Globus pallidus (tissue), 1 donor: ENCODE measurements around the gene WDR1.
A peak's percentile ranks its signal among the peaks of the same experiment; 100 is the strongest.
"Not testable (repeated sequence)": the region's sequence is repeated elsewhere in the genome, so short reads cannot be mapped to it uniquely, and the experiment has no call there.

Source experiments
- DNase-seq: peaks from one replicate; pipeline ENCODE4 v3.0.0-alpha.2; 2015; ENCODE audit warnings: low spot score

WDR1 gene

GRCh38 chr4:10131202-10131601 lies 14.6 kb upstream of the WDR1 start:
- DNase-seq: no peak

DNA sequence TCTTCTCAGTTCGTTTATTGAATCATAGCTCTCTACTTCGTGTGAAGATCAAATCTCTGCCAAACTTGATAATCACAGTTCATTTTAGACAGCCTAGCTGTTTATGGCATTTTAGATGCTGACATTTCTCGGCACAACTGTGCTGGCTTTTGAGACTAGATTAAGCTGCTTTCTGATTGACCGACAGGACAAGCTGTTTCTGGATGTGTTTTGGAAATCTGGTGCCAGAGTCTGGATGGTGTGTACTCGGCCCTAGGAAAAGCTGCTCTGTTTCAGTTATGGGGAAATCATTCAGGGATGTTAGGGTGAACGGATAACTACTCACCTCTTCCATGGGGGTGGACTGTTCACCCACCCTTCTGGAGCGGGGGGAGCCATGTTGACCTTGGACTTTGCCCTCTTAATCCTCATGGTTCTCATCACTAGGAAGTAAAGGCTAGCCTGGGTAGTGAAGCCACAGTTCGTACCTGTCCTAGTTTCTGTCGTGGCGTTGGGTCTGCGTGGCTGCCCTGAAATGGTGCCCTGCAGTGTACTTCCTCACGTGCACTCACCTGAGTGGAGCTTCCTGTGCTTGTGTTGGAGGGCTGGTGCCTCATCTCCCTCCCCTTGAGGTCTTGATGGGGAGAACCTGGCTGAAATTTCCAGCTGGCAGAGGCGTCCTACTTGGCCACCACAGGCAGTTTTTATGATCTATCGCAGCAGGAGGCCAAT lies 13.7 kb upstream of the WDR1 start:
- no peak for DNase-seq

DNA sequence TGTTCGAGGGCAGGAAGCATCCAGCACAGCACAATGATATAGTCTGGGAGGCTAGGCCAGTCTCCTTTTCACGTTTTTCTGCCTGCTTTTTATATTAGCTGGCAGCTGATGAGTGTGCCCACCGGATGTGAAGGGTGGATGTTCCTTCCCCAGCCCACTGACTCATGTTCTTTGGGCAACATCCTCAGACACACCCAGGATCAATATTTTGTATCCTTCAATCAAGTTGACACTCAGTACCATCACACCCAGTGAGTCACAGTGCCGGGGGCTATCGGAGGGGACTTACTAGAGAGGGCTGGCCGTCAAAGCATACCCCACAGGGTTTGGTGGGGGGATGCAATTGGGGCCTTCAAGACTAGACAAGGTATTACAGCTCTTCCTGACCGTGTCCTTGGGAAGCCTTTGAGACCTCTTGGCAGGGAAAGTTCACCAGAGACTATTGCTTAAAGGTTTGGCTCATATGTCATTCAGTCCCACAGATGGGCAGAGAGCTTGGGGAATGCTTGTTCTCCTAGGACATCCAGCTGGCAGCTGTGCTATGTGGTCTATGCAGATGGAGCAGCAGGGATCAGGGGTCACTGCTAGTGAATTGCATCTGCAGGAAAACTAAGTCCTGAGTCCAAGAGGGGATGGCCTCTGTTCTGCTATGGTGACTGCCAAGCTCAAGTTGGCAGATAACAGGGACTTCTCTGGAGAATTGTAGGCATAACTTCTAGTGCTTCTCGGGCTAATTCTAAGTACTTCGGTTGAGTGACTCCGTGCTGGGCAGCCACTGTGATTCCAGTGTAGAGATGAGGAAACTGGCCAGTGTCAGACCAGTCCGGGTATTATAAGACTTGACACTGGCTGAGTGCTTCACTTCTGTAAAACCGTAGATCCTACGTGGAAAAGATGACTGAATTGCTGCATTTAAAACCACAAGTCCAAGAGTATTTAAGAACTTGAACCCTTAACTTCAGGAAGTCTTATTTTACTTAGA lies 12.9 kb upstream of the WDR1 start:
- no peak for DNase-seq

DNA sequence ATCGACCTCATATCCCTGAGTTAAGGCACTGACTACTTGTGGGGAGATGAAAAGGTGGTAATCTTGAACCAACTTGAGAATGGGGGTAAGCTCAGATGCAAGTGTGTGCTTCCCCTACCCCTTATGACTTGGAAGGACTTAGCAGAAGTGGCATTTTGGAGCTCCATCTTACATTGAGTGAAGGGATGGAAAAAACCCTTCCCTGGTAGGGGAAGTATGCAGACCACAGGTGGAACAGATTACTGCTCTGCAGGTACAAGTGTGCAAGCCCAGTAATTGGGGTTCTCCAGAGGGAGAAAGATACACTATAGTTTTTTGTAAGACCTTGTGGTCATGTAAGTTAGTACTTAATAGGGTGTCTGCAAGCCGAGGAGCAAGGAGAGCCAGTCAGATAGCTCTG lies 12.2 kb upstream of the WDR1 start:
- no peak for DNase-seq

- not testable (repeated sequence) for DNase-seq
Measured at GRCh38 chr4:10127531-10127930, 10.9 kb upstream of the WDR1 start.

DNA sequence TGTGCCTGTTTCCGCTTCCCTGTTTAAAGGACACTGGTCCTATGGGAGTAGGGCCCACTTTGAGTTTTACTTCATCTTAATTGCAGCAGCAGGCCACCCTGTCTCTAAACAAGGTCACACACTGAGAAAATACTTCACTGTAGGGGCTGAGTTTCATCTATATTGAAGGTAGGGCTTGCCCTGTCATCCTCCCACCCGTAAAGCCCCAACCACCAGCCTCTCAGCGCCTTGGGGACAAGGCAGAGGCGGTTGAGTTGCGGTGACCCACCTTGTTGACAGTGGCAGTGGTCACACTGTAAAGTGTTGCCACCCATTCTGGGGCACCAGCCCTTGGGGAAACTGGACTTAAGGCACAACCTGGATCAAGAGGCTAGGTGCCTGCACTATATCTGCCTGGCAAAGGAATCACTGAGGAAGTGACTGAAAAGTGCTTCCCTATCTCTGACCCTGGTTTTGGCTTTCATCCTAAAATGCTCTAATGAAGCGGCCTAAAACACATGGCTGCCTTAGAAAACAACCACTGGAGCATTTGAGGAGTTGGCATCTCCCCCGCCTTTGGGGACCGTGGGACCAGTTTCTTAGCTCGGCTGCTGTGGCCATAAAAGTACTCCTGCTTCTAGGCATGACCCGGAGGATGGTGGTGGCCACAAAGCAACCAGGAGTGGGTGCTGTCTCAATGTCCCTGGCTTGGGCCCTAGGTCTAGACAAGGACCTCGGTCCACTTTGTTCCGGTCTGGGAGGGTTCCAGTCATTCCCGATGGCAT lies 7.8 kb upstream of the WDR1 start:
- no peak for DNase-seq

DNA sequence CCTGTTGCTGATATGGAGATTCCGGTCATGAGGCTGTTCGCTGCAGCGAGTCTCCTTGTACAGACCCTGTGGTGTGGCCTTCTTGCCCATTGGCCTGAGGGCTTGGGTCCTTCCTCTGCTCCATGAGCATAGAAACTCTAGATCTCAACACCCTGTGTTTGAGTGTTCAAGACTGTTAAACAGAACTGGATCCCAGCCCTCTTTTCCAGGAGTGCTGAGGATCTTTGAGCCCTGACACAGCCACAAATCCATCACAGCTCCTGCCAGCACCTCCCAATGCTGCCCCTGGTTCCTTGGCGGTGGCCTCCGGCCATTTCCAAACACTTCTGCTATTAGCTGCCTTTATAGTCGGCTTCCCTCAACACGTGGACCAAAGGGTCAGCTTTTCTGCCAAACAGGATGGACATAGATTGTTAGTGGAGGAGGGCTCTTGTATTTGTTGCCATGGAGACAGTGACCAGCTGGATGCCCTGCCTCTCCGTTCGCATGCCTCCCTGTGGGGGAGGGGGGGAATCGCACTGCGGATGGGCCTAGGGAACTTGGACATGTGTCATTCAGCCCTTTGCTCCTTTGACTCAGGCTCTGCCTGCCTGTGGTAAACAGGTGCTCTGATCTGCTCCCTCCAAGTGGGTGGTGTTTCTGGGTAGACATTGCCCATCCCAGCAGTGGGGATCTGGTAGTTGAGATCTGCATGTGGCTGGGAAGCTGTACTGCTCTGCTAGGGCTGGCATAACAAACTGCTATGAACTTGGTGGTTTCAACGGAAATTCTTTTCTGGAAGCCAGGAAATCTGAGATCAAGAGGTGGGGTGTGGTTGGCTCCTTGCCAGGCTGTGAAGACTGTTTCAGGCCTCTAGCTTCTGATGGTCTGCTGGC lies 6.9 kb upstream of the WDR1 start:
- DNase-seq: no peak

DNA sequence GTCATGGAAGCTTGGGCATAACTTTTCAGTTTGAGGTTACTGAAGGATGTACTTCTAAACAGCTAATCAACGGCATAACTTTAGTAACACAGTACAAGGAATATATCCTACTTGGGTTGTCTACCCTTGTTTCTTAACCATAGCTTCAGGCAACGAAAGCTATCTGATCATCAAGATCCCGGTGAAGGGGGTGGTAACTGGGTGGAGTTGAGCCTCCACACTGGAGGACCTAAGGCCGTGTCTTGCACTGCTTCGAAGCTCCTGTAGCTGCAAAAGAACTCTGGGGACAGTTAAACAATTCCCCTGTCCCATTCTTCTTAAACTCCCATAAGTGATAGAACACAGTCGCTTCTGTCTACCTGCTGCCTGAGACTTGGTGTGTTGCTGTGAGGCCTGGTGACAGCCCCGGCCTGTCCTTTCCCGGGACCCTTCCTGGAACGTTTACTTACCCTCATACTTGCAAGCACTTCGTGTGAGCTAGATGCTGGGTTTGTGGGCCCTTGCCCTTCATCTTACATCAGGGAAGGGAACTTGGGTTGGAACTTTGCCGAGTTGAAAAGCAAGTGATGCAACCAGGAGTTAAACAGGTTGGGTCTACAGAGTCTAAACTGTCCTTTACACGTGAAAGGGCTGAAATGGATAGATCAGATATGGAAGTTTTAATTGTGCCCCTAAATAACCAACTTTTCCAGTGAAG lies 5.8 kb upstream of the WDR1 start:
- DNase-seq: no peak

GRCh38 chr4:10121568-10122208 lies 5.1 kb upstream of the WDR1 start:
- no peak for DNase-seq

GRCh38 chr4:10120943-10121567 lies 4.5 kb upstream of the WDR1 start:
- DNase-seq: no peak

DNA sequence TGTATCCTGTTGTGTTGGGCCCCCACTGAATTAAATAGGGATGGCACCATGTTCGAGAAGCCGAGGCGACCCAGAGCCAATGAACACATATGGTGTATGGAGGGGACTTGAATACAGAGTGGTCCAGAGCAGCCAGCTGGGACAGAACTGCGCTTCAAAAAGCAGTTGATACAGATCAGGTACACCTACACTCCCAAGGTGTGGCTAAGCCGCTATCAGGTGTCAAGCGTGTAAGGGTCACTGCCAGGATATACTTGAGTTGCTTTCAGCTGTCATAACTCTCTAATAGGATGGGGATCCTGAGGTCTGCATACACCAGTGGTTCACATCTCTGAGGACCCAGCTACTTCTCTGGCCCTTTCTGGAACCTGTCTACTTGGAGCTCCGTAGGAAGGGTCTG lies 3.2 kb upstream of the WDR1 start:
- DNase-seq: no peak

DNA sequence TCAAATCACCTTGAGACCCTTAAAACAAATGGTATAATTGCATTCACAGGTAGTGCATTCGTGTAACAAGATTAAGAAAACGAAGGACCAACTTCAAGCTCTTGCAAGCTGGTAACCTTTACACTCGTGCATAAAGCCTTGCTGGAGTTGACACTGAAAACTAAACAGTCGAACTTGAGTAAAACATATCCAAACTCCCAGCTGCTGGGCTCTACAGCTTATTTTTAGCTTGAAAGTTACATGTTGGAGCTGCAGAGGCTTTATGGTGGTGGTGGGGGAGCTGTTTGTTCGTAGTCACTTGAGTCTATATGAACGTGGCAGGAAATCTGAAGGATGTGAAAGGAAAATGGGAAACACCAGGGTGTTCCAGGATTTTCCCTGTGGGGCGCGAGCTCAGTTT lies 2.7 kb upstream of the WDR1 start:
- DNase-seq: no peak

DNA sequence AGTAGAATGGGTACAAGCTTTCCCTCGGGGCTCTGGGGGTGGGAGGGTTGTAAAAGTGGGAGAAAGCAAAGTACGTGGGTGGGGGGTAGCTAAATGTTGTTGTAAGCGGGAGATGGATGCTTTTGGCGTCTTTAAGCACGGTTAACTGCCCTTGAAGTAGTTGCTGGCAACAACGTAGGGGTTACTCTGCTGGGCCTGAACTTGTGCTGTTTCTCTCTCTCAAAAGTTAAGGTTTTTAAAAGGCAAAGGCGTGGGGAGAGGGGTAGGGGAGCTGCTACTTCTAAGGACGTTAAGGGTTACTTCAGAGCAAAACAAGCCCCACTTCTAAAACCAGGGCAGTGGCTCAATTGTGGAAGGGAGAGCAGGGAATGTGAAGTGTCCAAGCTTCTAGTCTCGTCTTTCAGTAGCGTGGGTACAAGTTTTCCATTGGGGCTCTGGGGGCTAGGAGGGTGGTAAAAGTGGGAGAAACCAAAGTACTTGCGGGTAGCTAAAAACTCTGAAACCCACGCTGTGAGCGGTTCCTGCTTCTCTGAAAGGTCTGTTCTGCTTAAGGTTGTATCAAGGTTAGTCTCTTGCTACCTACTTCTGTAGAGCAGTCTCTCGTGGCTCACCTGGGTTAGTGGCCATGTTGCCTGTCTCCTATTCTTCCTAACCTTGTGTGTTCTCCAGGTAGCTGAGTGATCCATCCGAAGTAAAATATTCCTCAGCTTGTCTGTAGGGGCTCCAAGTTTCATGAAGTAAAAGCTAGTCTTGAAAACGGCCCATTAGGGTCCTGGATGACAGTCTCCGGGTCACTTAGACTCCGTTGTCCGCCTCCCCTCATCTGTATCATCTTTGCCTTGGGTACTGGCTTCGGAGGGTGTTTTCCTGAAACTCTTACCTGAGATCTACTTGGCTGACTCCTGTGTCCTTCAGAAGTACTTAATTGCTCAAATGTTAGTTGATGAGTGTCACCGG lies 1.7 kb upstream of the WDR1 start:
- DNase-seq: no peak

DNA sequence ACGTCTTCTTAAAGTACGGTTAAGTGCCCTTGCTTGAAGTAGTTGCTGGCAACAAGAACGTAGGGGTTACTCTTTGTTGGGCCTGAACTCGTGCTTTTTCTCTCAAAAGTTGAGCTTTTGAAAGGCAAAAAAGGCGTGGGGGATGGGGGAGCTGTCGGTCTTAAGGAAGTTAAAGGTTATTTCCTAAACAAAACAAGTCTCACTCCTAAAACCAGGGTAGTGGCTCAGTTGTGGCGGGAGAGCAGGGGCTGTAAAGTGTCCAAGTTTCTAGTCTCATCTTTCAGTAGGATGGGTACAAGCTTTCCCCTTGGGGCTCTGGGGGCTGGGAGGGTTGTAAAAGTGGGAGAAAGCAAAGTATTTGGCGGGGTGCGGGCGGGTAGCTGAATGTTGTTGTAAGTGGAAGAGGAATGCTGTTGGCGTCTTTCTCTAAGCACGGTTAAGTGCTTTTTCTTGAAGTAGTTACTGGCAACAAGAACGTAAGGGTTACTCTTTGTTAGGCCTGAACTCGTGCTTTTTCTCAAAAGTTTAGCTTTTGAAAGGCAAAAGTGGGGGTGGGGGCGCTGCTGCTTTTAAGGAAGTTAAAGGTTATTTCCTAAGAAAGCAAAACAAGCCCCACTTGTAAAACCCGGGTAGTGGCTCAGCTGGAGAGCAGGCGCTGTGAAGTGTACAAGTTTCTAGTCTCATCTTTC lies 904 bp upstream of the WDR1 start:
- DNase-seq: peak; percentile 38

- no peak for DNase-seq
Measured at GRCh38 chr4:10115797-10116568, 616 bp downstream of the WDR1 start.

- no peak for DNase-seq
Measured at GRCh38 chr4:10115271-10115796, 1.3 kb downstream of the WDR1 start.

GRCh38 chr4:10114607-10115006 lies 2.0 kb downstream of the WDR1 start:
- no peak for DNase-seq
